Measurements from ENCODE around the gene ZNF154.
"Not testable (repeated sequence)": the region's sequence is repeated elsewhere in the genome, so short reads cannot be mapped to it uniquely, and the experiment has no call there.

Gene ZNF154

GRCh38 chr19:57708641-57709361 lies at the start of gene ZNF154:
Gene ZNF154 (minus strand): TSS chr19:57709204. CDS start chr19:57708971, 233 bp downstream.
- in situ Hi-C loops (cut with HindIII; ENCODE audit: low sequenced_read_pairs), result no loop called here

GRCh38 chr19:57757941-57758340 lies 48.9 kb upstream of the ZNF154 start:
- in situ Hi-C loops (cut with HindIII; ENCODE audit: low sequenced_read_pairs), result no loop called here

- in situ Hi-C loops (cut with HindIII; ENCODE audit: low sequenced_read_pairs), result no loop called here
Observed at GRCh38 chr19:57755031-57755430, 46.0 kb upstream of the ZNF154 start.

- in situ Hi-C loops (cut with HindIII; ENCODE audit: low sequenced_read_pairs), result no loop called here
Observed at GRCh38 chr19:57754091-57754673, 45.2 kb upstream of the ZNF154 start.

- in situ Hi-C loops (cut with HindIII; ENCODE audit: low sequenced_read_pairs), result no loop called here
Observed at GRCh38 chr19:57748029-57748428, 39.0 kb upstream of the ZNF154 start.

GRCh38 chr19:57747472-57747807 lies 38.4 kb upstream of the ZNF154 start:
- in situ Hi-C loops (cut with HindIII; ENCODE audit: low sequenced_read_pairs), result no loop called here

- in situ Hi-C loops (cut with HindIII; ENCODE audit: low sequenced_read_pairs), result no loop called here
Observed at GRCh38 chr19:57746580-57747471, 37.8 kb upstream of the ZNF154 start, which contains the start of gene ZNF776. Gene ZNF776 (plus strand): TSS chr19:57746815. CDS start chr19:57747059, 244 bp downstream.

- in situ Hi-C loops (cut with HindIII; ENCODE audit: low sequenced_read_pairs), result not testable (repeated sequence)
Observed at GRCh38 chr19:57738770-57739169, 29.8 kb upstream of the ZNF154 start.

GRCh38 chr19:57738320-57738719 lies 29.3 kb upstream of the ZNF154 start:
- in situ Hi-C loops (cut with HindIII; ENCODE audit: low sequenced_read_pairs), result not testable (repeated sequence)

- in situ Hi-C loops (cut with HindIII; ENCODE audit: low sequenced_read_pairs), result no loop called here
Observed at GRCh38 chr19:57720878-57721277, 11.9 kb upstream of the ZNF154 start.

- in situ Hi-C loops (cut with HindIII; ENCODE audit: low sequenced_read_pairs), result no loop called here
Observed at GRCh38 chr19:57719901-57720519, 11.0 kb upstream of the ZNF154 start.

GRCh38 chr19:57719424-57719823 lies 10.4 kb upstream of the ZNF154 start:
- in situ Hi-C loops (cut with HindIII; ENCODE audit: low sequenced_read_pairs), result no loop called here

GRCh38 chr19:57712222-57712621 lies 3.2 kb upstream of the ZNF154 start:
- in situ Hi-C loops (cut with HindIII; ENCODE audit: low sequenced_read_pairs), result no loop called here

- in situ Hi-C loops (cut with HindIII; ENCODE audit: low sequenced_read_pairs), result no loop called here
Observed at GRCh38 chr19:57709616-57710015, 612 bp upstream of the ZNF154 start.

- in situ Hi-C loops (cut with HindIII; ENCODE audit: low sequenced_read_pairs), result no loop called here
Observed at GRCh38 chr19:57706346-57706745, 2.7 kb downstream of the ZNF154 start.

- in situ Hi-C loops (cut with HindIII; ENCODE audit: low sequenced_read_pairs), result loop anchor here (5.0 kb wide), 1 partner anchor 66 kb away; the partner anchor contains the start of gene ZNF586
Observed at GRCh38 chr19:57701625-57702024, 7.4 kb downstream of the ZNF154 start.

- in situ Hi-C loops (cut with HindIII; ENCODE audit: low sequenced_read_pairs), result no loop called here
Observed at GRCh38 chr19:57689750-57690149, 19.3 kb downstream of the ZNF154 start.

- in situ Hi-C loops (cut with HindIII; ENCODE audit: low sequenced_read_pairs), result no loop called here
Observed at GRCh38 chr19:57688011-57688763, 20.8 kb downstream of the ZNF154 start.

GRCh38 chr19:57687363-57688010 lies 21.5 kb downstream of the ZNF154 start:
- in situ Hi-C loops (cut with HindIII; ENCODE audit: low sequenced_read_pairs), result no loop called here

- in situ Hi-C loops (cut with HindIII; ENCODE audit: low sequenced_read_pairs), result no loop called here
Observed at GRCh38 chr19:57686727-57687126, 22.3 kb downstream of the ZNF154 start.
